ENCODE measurements around the gene METTL9. TPM values are rescaled to one million over a fixed set of nuclear protein-coding genes. Genes with fewer than 3 reads are reported as not detected.
A peak's percentile ranks its signal among the peaks of the same experiment; 100 is the strongest.

METTL9 gene
- total and polyA plus RNA-seq, 2 of the 13 experiments (the other 11 are each of a cell fraction or from before 2014, with no cell fraction given): 123 to 204 TPM

- TF ChIP-seq, protein P1, sequence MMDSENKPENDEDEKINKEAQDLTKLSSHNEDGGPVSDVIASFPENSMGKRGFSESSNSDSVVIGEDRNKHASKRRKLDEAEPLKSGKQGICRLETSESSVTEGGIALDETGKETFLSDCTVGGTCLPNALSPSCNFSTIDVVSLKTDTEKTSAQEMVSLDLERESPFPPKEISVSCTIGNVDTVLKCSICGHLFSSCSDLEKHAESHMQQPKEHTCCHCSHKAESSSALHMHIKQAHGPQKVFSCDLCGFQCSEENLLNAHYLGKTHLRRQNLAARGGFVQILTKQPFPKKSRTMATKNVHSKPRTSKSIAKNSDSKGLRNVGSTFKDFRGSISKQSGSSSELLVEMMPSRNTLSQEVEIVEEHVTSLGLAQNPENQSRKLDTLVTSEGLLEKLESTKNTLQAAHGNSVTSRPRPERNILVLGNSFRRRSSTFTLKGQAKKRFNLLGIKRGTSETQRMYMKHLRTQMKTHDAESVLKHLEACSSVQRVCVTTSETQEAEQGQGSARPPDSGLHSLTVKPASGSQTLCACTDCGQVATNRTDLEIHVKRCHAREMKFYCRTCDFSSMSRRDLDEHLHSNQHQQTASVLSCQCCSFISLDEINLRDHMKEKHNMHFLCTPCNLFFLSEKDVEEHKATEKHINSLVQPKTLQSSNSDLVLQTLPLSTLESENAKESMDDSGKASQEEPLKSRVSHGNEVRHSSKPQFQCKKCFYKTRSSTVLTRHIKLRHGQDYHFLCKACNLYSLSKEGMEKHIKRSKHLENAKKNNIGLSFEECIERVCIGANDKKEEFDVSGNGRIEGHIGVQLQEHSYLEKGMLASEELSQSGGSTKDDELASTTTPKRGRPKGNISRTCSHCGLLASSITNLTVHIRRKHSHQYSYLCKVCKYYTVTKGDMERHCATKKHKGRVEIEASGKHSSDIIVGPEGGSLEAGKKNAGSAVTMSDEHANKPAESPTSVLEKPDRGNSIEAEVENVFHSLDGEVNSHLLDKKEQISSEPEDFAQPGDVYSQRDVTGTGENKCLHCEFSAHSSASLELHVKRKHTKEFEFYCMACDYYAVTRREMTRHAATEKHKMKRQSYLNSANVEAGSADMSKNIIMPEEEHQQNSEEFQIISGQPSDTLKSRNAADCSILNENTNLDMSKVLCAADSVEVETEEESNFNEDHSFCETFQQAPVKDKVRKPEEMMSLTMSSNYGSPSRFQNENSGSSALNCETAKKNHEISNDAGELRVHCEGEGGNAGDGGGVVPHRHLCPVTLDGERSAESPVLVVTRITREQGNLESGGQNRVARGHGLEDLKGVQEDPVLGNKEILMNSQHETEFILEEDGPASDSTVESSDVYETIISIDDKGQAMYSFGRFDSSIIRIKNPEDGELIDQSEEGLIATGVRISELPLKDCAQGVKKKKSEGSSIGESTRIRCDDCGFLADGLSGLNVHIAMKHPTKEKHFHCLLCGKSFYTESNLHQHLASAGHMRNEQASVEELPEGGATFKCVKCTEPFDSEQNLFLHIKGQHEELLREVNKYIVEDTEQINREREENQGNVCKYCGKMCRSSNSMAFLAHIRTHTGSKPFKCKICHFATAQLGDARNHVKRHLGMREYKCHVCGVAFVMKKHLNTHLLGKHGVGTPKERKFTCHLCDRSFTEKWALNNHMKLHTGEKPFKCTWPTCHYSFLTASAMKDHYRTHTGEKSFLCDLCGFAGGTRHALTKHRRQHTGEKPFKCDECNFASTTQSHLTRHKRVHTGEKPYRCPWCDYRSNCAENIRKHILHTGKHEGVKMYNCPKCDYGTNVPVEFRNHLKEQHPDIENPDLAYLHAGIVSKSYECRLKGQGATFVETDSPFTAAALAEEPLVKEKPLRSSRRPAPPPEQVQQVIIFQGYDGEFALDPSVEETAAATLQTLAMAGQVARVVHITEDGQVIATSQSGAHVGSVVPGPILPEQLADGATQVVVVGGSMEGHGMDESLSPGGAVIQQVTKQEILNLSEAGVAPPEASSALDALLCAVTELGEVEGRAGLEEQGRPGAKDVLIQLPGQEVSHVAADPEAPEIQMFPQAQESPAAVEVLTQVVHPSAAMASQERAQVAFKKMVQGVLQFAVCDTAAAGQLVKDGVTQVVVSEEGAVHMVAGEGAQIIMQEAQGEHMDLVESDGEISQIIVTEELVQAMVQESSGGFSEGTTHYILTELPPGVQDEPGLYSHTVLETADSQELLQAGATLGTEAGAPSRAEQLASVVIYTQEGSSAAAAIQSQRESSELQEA (CRISPR knock-in tag; IDR thresholded peaks at IDR 0.05; ENCODE audit: not compliant biosample characterization): no peak
- no peak for TF ChIP-seq SNRNP70 (IDR thresholded peaks at IDR 0.05; ENCODE audit: low read depth, low read length)
- TF ChIP-seq PHF8 (CRISPR knock-in tag; IDR thresholded peaks at IDR 0.05): no peak
- peak; percentile 47 for TF ChIP-seq RARA (CRISPR knock-in tag; IDR thresholded peaks at IDR 0.05)
- TF ChIP-seq HOXA9 (CRISPR knock-in tag; IDR thresholded peaks at IDR 0.05; ENCODE audit: borderline replicate concordance): no peak
- no peak for TF ChIP-seq AFF4 (CRISPR knock-in tag; IDR thresholded peaks at IDR 0.05)
- no peak for TF ChIP-seq ZNF564 (CRISPR knock-in tag; IDR thresholded peaks at IDR 0.05)
- no peak for TF ChIP-seq PITX1 (CRISPR knock-in tag; IDR thresholded peaks at IDR 0.05)
- TF ChIP-seq, protein P2, sequence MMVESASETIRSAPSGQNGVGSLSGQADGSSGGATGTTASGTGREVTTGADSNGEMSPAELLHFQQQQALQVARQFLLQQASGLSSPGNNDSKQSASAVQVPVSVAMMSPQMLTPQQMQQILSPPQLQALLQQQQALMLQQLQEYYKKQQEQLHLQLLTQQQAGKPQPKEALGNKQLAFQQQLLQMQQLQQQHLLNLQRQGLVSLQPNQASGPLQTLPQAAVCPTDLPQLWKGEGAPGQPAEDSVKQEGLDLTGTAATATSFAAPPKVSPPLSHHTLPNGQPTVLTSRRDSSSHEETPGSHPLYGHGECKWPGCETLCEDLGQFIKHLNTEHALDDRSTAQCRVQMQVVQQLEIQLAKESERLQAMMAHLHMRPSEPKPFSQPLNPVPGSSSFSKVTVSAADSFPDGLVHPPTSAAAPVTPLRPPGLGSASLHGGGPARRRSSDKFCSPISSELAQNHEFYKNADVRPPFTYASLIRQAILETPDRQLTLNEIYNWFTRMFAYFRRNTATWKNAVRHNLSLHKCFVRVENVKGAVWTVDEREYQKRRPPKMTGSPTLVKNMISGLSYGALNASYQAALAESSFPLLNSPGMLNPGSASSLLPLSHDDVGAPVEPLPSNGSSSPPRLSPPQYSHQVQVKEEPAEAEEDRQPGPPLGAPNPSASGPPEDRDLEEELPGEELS (CRISPR knock-in tag; IDR thresholded peaks at IDR 0.05): peak; percentile 37; the same call in 1 of the 2 replicates
- no peak for TF ChIP-seq FIP1L1 (IDR thresholded peaks at IDR 0.05; ENCODE audit: borderline replicate concordance, insufficient read depth, low read depth, low read length)
- TF ChIP-seq, protein P3, sequence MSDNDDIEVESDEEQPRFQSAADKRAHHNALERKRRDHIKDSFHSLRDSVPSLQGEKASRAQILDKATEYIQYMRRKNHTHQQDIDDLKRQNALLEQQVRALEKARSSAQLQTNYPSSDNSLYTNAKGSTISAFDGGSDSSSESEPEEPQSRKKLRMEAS (IDR thresholded peaks at IDR 0.05): no peak
- no peak for TF ChIP-seq SRSF9 (IDR thresholded peaks at IDR 0.05; ENCODE audit: borderline replicate concordance, insufficient read depth, low read depth, low read length, poor library complexity, severe bottlenecking)
These were observed 28.8 kb downstream of the METTL9 start (continued) for GRCh38 chr16:21628121-21628726.

Data from HepG2 (cell line).